Calu3 (cell line): ENCODE data around the gene PURB. TPM values are rescaled to one million over a fixed set of nuclear protein-coding genes. Genes with fewer than 3 reads are reported as not detected.
A peak's percentile ranks its signal among the peaks of the same experiment; 100 is the strongest.
"Not testable (repeated sequence)": the region's sequence is repeated elsewhere in the genome, so short reads cannot be mapped to it uniquely, and the experiment has no call there.

Experiments
- Bru-seq: library from RNA; stranded (reverse); fragments of 400-500 nt; gene quantifications from one replicate; lab custom pipeline; 2021; lab: Mats Ljungman, UMichigan
- BruChase-seq, 2 experiments: library from RNA; stranded (reverse); fragments of 400-500 nt; gene quantifications; one replicate each; lab custom pipeline; 2021; lab: Mats Ljungman, UMichigan
- BruUV-seq: library from RNA; stranded (reverse); fragments of 400-500 nt; replicated peaks from 2 replicates; lab custom pipeline; 2021; lab: Mats Ljungman, UMichigan
- CTCF ChIA-PET: fragments of 300-600 bp; sonication (Branson Sonifier 250); formaldehyde crosslinking; loops from one replicate; lab custom pipeline; 2022; ENCODE audit warnings: antibody characterized with exemption; lab: Charles Lee
- DNase-seq: peaks from one replicate; pipeline ENCODE4 v3.0.0; 2022
- H3K27ac Mint-ChIP-seq: one replicate; pipeline ENCODE4 v1.8.0; 2022; ENCODE audit warnings: mixed read lengths; ENCODE audit not compliant: unreplicated experiment
- H3K27me3 Mint-ChIP-seq: one replicate; pipeline ENCODE4 v1.8.0; 2022; ENCODE audit warnings: mixed read lengths; ENCODE audit not compliant: unreplicated experiment
- H3K36me3 Mint-ChIP-seq: one replicate; pipeline ENCODE4 v1.8.0; 2022; ENCODE audit warnings: mild to moderate bottlenecking, moderate library complexity, mixed read lengths; ENCODE audit not compliant: insufficient read depth, unreplicated experiment
- H3K4me1 Mint-ChIP-seq: one replicate; pipeline ENCODE4 v1.8.0; 2022; ENCODE audit warnings: mild to moderate bottlenecking, low read depth, mixed read lengths; ENCODE audit not compliant: unreplicated experiment
- H3K4me3 Mint-ChIP-seq: one replicate; pipeline ENCODE4 v1.8.0; 2022; ENCODE audit warnings: mild to moderate bottlenecking, low read depth, moderate library complexity, mixed read lengths; ENCODE audit not compliant: unreplicated experiment
- H3K9me3 Mint-ChIP-seq: one replicate; pipeline ENCODE4 v1.8.0; 2022; ENCODE audit warnings: low read depth, mixed read lengths; ENCODE audit not compliant: unreplicated experiment
- intact Hi-C: fragments of 100-400 bp; cut with micrococcal nuclease; formaldehyde crosslinking; loops from one replicate; pipeline ENCODE4 v1.10.0; 2022; ENCODE audit not compliant: unreplicated experiment
- long read RNA-seq: library from polyadenylated mRNA; stranded (forward); transcript quantifications from one replicate; pipeline ENCODE4 v2.0.0, GENCODE V29; 2022
- total RNA-seq: library from RNA; stranded (reverse); gene quantifications from 2 replicates; pipeline ENCODE4 v1.2.3, GENCODE V29; 2022
- TF ChIP-seq, protein P1 (sequence below): fragments of 200-600 bp; IDR thresholded peaks from one replicate; pipeline ENCODE4 v1.8.0; 2022; ENCODE audit warnings: antibody characterized with exemption; ENCODE audit not compliant: unreplicated experiment

PURB gene
- 68.5 and 70.8 TPM in 2 replicates for total RNA-seq
- percentile 99 among the genes with signal in this experiment for Bru-seq, nascent RNA
- BruChase-seq, experiment 1, labeled RNA remaining after a 6-hour chase: percentile 100 among the genes with signal in this experiment
- BruChase-seq, experiment 2, labeled RNA remaining after a 2-hour chase: percentile 100 among the genes with signal in this experiment
- long read RNA-seq, full-length matches to known transcripts: 56 of 56 reads
- long read RNA-seq, partial matches to known transcripts: 0 of 56 reads
- long read RNA-seq, other reads (novel, unspliced or antisense): 0 of 56 reads

DNA sequence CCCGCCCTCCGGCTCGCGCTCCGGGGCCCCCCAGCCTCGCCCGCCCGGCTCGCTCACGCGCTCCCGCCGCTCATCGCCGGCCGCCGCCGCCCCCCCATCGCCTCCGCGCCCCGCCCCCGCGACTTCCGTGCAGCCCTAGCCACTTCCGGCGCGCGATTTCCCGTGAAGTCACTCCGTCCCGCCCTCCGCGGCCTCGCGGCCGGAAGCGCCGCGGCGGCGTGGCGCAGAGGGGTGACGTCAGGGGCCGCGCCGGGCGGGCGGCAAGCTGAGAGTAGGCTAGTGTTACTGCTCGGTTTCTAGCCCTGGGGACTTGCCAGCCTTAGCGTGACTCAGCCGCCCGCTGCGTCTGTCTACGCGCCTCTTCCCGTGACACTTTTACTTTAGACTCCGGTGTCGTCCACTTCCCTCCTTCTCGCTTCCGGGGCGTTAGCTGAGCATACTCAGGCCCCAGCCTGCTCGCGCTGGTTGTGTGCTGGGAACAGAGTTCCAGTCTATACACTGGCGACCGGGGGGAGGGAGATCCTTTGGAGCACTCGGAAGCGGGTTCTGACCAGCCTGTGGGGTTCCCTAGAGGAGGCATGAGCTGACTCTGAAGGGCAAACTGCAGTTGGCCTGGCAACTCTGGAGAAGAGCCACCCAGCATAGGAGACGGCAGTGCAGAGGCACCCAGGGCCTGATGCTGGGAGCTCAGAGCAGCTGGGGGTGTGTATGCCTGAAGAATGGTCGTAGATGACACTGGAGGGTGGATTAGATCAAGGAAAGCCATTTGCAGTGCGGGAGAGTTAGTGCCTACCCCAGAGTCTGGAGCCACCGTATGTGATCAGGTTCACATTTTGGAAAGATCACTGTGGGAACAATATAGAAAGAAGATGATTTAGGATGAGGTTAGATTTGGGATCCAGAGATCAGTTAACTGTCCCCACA lies at the start of gene PURB:
Gene PURB, minus strand, starts transcription at position 137 of the 924 bp plus-strand sequence. CDS start 182 bp downstream, outside the sequence.
- intact Hi-C loops: no loop called here
- BruUV-seq: TSS peak; percentile 90
- Mint-ChIP-seq H3K36me3 (peaks cover 55% of the 10 kb centered on the region), H3K4me1 (peaks cover 39% of the 10 kb centered on the region), H3K27me3 (no peaks in the 10 kb centered on the region), H3K9me3 (no peaks in the 10 kb centered on the region), H3K4me3 (peak within 1 kb of the TSS; percentile 89), H3K27ac (peak within 1 kb of the TSS; percentile 98)
- CTCF ChIA-PET: interaction anchor here (0.5 to 1.6 kb wide), 6 partner anchors 8 to 412 kb away, joined by 4 to 9 read pairs (median 4); partner anchors contain the start of gene CCM2
- TF ChIP-seq, protein P1, sequence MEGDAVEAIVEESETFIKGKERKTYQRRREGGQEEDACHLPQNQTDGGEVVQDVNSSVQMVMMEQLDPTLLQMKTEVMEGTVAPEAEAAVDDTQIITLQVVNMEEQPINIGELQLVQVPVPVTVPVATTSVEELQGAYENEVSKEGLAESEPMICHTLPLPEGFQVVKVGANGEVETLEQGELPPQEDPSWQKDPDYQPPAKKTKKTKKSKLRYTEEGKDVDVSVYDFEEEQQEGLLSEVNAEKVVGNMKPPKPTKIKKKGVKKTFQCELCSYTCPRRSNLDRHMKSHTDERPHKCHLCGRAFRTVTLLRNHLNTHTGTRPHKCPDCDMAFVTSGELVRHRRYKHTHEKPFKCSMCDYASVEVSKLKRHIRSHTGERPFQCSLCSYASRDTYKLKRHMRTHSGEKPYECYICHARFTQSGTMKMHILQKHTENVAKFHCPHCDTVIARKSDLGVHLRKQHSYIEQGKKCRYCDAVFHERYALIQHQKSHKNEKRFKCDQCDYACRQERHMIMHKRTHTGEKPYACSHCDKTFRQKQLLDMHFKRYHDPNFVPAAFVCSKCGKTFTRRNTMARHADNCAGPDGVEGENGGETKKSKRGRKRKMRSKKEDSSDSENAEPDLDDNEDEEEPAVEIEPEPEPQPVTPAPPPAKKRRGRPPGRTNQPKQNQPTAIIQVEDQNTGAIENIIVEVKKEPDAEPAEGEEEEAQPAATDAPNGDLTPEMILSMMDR: no peak
- DNase-seq: peak; percentile 99

DNA sequence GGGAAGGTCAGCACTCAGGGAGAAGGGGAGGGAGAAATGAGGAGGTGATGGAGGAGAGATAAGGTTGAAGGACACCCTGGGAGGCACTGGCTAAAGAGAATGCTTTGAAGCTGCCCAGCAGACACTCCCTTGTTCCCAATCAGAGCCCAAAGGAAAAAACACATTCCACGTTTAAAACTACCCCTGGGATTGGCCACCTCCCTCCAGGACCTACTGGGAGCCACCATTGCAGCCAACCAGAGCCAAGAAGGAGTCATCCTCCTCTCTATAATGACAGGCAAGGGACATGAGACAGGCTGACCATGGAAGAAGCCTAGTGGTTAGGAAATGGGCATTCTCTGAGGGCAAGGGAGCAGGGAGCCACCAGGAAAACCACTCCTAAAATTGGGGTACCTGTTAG lies 49.7 kb upstream of the PURB start:
- no peak for DNase-seq
- no peak overlapping the region for H3K27ac Mint-ChIP-seq
- H3K36me3 Mint-ChIP-seq: no peaks in the 10 kb centered on the region
- no peaks in the 10 kb centered on the region for H3K9me3 Mint-ChIP-seq
- no peaks in the 10 kb centered on the region for H3K4me1 Mint-ChIP-seq
- BruUV-seq: no TSS peak
- peaks cover 52% of the 10 kb centered on the region for H3K27me3 Mint-ChIP-seq
- intact Hi-C loops: no loop called here
- H3K4me3 Mint-ChIP-seq: no peak overlapping the region
- TF ChIP-seq, protein P1: no peak
- CTCF ChIA-PET: no interaction called here

DNA sequence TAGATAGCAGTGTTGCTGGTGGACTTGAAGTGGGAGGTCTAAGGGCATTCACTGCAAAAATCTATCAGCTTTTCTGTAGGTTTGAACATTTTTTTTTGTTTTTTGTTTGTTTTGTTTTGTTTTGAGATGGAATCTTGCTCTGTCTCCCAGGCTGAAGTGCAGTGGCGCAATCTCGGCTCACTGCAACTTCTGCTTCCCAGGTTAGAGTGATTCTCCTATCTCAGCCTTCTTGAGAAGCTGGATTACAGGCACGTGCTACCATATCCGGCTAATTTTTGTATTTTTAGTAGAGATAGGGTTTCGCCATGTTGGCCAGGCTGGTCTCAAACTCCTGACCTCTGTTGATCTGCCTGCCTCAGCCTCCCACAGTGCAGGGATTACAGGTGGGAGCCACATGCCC lies 49.2 kb upstream of the PURB start:
- BruUV-seq, H3K4me1 Mint-ChIP-seq, DNase-seq, H3K4me3 Mint-ChIP-seq, H3K27ac Mint-ChIP-seq, intact Hi-C loops, H3K36me3 Mint-ChIP-seq, H3K9me3 Mint-ChIP-seq: not testable (repeated sequence)
- CTCF ChIA-PET: interaction anchor here (0.6 kb wide), 1 partner anchor 9 kb away, joined by 3 read pairs; no protein-coding TSS in a partner anchor
- peaks cover 52% of the 10 kb centered on the region for H3K27me3 Mint-ChIP-seq

DNA sequence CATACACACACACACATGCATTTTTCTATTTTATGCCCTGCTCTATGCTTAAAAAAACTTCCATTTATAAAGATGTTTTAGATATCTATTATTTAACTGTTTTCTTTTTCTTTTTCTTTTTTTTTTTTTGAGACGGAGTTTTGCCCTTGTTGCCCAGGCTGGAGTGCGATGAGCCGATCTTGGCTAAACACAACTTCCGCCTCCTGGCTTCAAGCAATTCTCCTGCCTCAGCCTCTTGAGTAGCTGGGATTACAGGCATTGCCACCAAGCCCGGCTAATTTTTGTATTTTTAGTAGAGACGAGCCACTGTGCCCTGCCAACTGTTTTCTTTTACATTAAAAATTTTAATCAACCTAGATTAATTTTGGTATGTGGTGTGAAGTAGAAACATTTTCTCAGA lies 45.6 kb upstream of the PURB start:
- no peak overlapping the region for H3K27ac Mint-ChIP-seq
- no peak for DNase-seq
- no TSS peak for BruUV-seq
- CTCF ChIA-PET: interaction anchor here (0.7 kb wide), 1 partner anchor 10 kb away, joined by 5 read pairs; no protein-coding TSS in a partner anchor
- no peaks in the 10 kb centered on the region for H3K36me3 Mint-ChIP-seq
- intact Hi-C loops: no loop called here
- no peaks in the 10 kb centered on the region for H3K4me1 Mint-ChIP-seq
- peaks cover 3% of the 10 kb centered on the region for H3K9me3 Mint-ChIP-seq
- H3K4me3 Mint-ChIP-seq: no peak overlapping the region
- peaks cover 46% of the 10 kb centered on the region for H3K27me3 Mint-ChIP-seq
- TF ChIP-seq, protein P1: no peak
